Measurements from ENCODE around the gene ABHD17C.

- TF ChIP-seq CTCF (IDR thresholded peaks at IDR 0.05) (no peak), POLR2A (IDR thresholded peaks at IDR 0.05) (no peak)
Observed at GRCh38 chr15:80790236-80790635, 95.1 kb downstream of the ABHD17C start.
